ENCODE measurements around the gene ARAP3. TPM values are rescaled to one million over a fixed set of nuclear protein-coding genes. Genes with fewer than 3 reads are reported as not detected.

ARAP3 gene
- total RNA-seq, 1 experiment from 2014 or later = 19.8 TPM

DNA sequence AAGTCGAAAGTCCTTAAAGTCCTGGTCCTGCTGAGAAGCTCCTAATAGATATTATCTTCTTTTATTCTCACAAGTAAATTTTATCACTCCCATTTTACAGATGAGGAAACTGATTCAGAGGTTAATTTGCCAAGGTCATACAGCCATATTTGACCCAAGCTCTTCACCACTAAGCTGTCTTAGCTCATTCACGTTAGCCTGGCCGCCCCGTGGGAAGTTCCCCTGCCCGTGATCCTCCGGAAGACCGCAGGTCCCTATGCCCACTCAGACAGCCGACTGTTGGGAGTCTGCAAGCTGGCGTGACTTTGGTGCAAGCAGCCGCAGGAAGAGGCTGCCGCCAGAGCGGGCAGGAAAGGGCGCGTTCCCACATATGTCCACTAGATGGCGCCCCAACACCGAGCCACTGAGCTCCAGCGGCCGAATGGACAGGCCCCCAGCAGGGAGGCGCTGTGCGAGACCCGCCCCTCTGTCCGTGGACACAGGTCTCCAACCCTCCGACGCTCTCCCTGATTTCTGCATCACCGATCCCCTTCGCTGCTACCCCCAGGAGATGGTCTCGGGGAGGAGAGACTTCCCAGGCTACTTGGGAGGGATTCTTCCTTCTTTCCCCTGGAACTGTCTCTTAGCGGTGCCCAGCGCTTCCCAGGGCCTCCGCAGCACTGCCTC lies 10.0 kb upstream of the ARAP3 start:
- no TSS peak for BruUV-seq (replicated peaks)
- Mint-ChIP-seq H3K4me3 (ENCODE audit: unreplicated experiment) (peak overlapping the region; percentile 62), H3K27me3 (ENCODE audit: insufficient read depth, unreplicated experiment) (peaks cover 35% of the 10 kb centered on the region), H3K36me3 (ENCODE audit: insufficient read depth, unreplicated experiment) (no peaks in the 10 kb centered on the region), H3K27ac (ENCODE audit: low read depth, unreplicated experiment) (peak overlapping the region; percentile 43), H3K4me1 (ENCODE audit: insufficient read depth, unreplicated experiment) (peaks cover 8% of the 10 kb centered on the region), H3K9me3 (ENCODE audit: unreplicated experiment) (no peaks in the 10 kb centered on the region)
- ChIA-PET POLR2A (interaction anchor here (0.7 to 5.7 kb wide), 14 partner anchors 8 to 954 kb away, joined by 3 to 68 read pairs (median 4); partner anchors contain the start of genes ARAP3, PCDH1 and RNF14), CTCF (interaction anchor here (0.6 to 16.8 kb wide), 80 partner anchors 10 to 1799 kb away, joined by 3 to 677 read pairs (median 4); partner anchors contain the start of genes ARAP3, HDAC3, PCDH1 and PCDH12)
- intact Hi-C loops (cut with micrococcal nuclease) = loop anchor here (1.0 to 2.0 kb wide), 6 partner anchors 27 to 453 kb away; partner anchors contain the start of gene RNF14
- TF ChIP-seq, protein P1, sequence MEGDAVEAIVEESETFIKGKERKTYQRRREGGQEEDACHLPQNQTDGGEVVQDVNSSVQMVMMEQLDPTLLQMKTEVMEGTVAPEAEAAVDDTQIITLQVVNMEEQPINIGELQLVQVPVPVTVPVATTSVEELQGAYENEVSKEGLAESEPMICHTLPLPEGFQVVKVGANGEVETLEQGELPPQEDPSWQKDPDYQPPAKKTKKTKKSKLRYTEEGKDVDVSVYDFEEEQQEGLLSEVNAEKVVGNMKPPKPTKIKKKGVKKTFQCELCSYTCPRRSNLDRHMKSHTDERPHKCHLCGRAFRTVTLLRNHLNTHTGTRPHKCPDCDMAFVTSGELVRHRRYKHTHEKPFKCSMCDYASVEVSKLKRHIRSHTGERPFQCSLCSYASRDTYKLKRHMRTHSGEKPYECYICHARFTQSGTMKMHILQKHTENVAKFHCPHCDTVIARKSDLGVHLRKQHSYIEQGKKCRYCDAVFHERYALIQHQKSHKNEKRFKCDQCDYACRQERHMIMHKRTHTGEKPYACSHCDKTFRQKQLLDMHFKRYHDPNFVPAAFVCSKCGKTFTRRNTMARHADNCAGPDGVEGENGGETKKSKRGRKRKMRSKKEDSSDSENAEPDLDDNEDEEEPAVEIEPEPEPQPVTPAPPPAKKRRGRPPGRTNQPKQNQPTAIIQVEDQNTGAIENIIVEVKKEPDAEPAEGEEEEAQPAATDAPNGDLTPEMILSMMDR (IDR thresholded peaks at IDR 0.05; ENCODE audit: unreplicated experiment) = peak; percentile 99
- DNase-seq (ENCODE audit: unreplicated experiment) = peak; percentile 87

DNA sequence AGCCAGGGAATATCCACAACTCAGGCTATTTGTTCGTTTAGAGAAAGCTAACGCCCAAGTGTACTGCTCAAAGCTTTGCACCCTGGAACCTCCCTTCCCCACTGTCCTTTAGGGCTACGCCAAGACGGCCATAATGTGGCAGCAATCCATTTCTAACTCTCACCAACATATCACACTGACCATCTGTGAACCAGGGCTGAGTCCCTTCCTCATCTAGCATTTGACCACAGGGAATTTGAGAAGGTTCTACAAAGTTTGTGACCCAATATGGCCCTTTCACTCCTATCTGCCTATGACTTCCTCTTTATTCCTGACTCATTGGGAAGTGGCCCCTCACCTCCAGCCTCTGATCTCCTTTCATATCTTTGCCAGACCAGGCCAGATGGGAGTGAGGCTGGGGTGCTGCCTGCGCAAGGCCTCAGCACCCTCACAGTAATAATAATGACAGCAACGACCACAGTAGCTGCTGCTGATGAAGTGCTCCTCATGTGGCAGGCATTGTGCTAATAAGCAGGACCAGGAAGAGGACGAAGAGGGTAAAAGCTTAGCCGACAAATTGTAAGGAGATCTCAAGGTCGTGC lies 9.3 kb upstream of the ARAP3 start:
- Mint-ChIP-seq H3K4me1 (ENCODE audit: insufficient read depth, unreplicated experiment) (peaks cover 8% of the 10 kb centered on the region), H3K27ac (ENCODE audit: low read depth, unreplicated experiment) (no peak overlapping the region), H3K4me3 (ENCODE audit: unreplicated experiment) (no peak overlapping the region), H3K27me3 (ENCODE audit: insufficient read depth, unreplicated experiment) (peaks cover 35% of the 10 kb centered on the region), H3K36me3 (ENCODE audit: insufficient read depth, unreplicated experiment) (no peaks in the 10 kb centered on the region), H3K9me3 (ENCODE audit: unreplicated experiment) (no peaks in the 10 kb centered on the region)
- TF ChIP-seq, protein P1 (IDR thresholded peaks at IDR 0.05; ENCODE audit: unreplicated experiment) = no peak
- ChIA-PET CTCF (interaction anchor here (0.6 to 16.8 kb wide), 74 partner anchors 9 to 1800 kb away, joined by 3 to 677 read pairs (median 4); partner anchors contain the start of genes ARAP3, HDAC3, PCDH1 and PCDH12), POLR2A (interaction anchor here (0.7 to 5.7 kb wide), 12 partner anchors 9 to 954 kb away, joined by 3 to 68 read pairs (median 4); partner anchors contain the start of genes ARAP3, PCDH1 and RNF14)
- intact Hi-C loops (cut with micrococcal nuclease) = no loop called here
- DNase-seq (ENCODE audit: unreplicated experiment) = no peak
- no TSS peak for BruUV-seq (replicated peaks)

DNA sequence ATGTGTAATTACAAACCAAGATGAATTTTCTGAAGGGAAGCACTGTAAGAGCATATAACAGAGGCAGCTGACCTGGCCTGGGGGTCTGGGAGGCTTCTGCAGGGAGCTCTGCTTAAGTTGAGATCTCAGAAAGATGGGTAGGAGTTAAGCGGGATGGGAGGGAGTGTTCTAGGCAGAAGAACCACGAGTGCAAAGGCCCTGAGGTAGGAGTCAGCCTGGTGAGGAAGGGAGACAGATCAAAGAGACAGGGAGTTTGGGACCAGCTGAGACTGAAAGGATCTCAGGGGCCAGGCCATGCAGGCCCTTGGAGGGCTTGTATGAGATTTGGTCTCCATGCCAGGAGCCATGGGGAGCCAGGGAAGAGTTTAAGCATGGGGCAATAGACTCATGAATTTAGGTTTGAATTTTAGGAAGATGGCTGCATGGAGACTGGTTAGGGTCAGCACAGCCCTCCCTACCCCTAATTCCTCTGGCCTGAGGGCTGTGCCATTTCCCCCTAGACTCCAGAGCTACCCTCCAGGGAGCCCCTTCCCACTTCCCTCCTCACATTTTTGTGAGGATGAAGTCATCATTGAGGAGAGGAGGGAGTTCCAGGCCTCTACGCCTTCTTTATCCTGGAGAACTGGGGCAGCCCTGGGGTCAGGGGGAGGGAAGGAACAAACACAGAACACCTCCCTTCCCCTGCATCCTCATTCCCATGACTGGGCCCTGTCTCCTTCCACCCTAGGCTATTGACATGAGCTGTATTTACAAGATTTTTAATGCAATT lies 4.8 kb upstream of the ARAP3 start:
- Mint-ChIP-seq H3K4me1 (ENCODE audit: insufficient read depth, unreplicated experiment) (peaks cover under 1% of the 10 kb centered on the region), H3K27me3 (ENCODE audit: insufficient read depth, unreplicated experiment) (peaks cover 32% of the 10 kb centered on the region), H3K4me3 (ENCODE audit: unreplicated experiment) (no peak overlapping the region), H3K9me3 (ENCODE audit: unreplicated experiment) (no peaks in the 10 kb centered on the region), H3K36me3 (ENCODE audit: insufficient read depth, unreplicated experiment) (no peaks in the 10 kb centered on the region), H3K27ac (ENCODE audit: low read depth, unreplicated experiment) (no peak overlapping the region)
- no TSS peak for BruUV-seq (replicated peaks)
- TF ChIP-seq, protein P1 (IDR thresholded peaks at IDR 0.05; ENCODE audit: unreplicated experiment) = no peak
- POLR2A ChIA-PET = interaction anchor here (1.0 kb wide), 2 partner anchors 163 to 282 kb away, joined by 3 to 4 read pairs; no protein-coding TSS in a partner anchor
- DNase-seq (ENCODE audit: unreplicated experiment) = no peak
- intact Hi-C loops (cut with micrococcal nuclease) = no loop called here
- CTCF ChIA-PET = interaction anchor here (0.5 to 3.7 kb wide), 9 partner anchors 13 to 596 kb away, joined by 3 to 13 read pairs (median 3); partner anchors contain the start of gene PCDH1

Measured in MCF 10A (cell line).